Astrocyte (in vitro differentiated cells and primary cell): ENCODE data around the gene PPARG.

Source experiments
- CTCF ChIP-seq: IDR thresholded peaks from 2 replicates; pipeline ENCODE4 v1.5.1; 2011; ENCODE audit warnings: low read depth, mild to moderate bottlenecking, inconsistent platforms, low read length, moderate library complexity; ENCODE audit not compliant: insufficient read depth
- EZH2 ChIP-seq: IDR thresholded peaks from 2 replicates; pipeline ENCODE4 v1.6.1; 2012; ENCODE audit warnings: mild to moderate bottlenecking, low read length, inconsistent platforms; ENCODE audit not compliant: insufficient read depth

GRCh38 chr3:12467746-12468145, 178.9 kb downstream of the PPARG start:
- TF ChIP-seq CTCF (no peak), EZH2 (no peak)
